GM12801 (cell line): Measurements from ENCODE around the gene RHOB.

Experiments
- CTCF ChIP-seq: IDR thresholded peaks from one replicate; pipeline ENCODE4 v1.5.1; 2011; ENCODE audit warnings: control low read depth; ENCODE audit not compliant: insufficient read length; ENCODE audit errors: extremely low read depth

RHOB gene

GRCh38 chr2:20478961-20479360 lies 32.1 kb downstream of the RHOB start:
- no peak for TF ChIP-seq CTCF

GRCh38 chr2:20479835-20480234 lies 33.0 kb downstream of the RHOB start:
- no peak for TF ChIP-seq CTCF

GRCh38 chr2:20480913-20481312 lies 34.0 kb downstream of the RHOB start:
- no peak for TF ChIP-seq CTCF

- no peak for TF ChIP-seq CTCF
These were observed 35.0 kb downstream of the RHOB start for GRCh38 chr2:20481798-20482405.

GRCh38 chr2:20482725-20483124 lies 35.9 kb downstream of the RHOB start:
- TF ChIP-seq CTCF = no peak

GRCh38 chr2:20483194-20483895 lies 36.5 kb downstream of the RHOB start:
- TF ChIP-seq CTCF = no peak

- no peak for TF ChIP-seq CTCF
These were observed 37.3 kb downstream of the RHOB start for GRCh38 chr2:20484034-20484617.
